ENCODE results near the gene HDAC9.

DNA sequence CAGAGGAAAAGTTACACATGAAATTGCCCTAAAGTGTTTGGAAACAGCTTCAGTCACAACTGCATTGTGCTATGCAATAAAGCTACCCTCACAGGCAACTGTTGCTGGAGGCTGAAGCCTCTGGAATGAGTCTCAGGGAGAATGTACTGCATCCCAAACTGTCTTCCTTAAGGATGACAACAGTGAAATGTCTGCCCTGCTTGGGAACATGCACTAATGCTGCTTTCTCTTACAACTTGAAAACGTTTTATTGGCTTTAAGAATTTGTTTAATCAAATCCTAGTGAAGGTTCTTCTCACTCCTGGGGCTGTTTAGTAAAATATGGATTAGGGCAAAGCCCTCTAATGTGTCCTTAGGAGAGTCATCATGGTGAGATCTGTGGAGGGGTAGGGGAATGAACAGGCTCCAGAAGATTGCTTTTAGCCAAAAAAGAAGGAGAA, 406.5 kb downstream of the HDAC9 start:
- TF ChIP-seq, protein P1, sequence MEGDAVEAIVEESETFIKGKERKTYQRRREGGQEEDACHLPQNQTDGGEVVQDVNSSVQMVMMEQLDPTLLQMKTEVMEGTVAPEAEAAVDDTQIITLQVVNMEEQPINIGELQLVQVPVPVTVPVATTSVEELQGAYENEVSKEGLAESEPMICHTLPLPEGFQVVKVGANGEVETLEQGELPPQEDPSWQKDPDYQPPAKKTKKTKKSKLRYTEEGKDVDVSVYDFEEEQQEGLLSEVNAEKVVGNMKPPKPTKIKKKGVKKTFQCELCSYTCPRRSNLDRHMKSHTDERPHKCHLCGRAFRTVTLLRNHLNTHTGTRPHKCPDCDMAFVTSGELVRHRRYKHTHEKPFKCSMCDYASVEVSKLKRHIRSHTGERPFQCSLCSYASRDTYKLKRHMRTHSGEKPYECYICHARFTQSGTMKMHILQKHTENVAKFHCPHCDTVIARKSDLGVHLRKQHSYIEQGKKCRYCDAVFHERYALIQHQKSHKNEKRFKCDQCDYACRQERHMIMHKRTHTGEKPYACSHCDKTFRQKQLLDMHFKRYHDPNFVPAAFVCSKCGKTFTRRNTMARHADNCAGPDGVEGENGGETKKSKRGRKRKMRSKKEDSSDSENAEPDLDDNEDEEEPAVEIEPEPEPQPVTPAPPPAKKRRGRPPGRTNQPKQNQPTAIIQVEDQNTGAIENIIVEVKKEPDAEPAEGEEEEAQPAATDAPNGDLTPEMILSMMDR (tag by site-specific recombination; IDR thresholded peaks at IDR 0.05): no peak
- TF ChIP-seq, protein P2, sequence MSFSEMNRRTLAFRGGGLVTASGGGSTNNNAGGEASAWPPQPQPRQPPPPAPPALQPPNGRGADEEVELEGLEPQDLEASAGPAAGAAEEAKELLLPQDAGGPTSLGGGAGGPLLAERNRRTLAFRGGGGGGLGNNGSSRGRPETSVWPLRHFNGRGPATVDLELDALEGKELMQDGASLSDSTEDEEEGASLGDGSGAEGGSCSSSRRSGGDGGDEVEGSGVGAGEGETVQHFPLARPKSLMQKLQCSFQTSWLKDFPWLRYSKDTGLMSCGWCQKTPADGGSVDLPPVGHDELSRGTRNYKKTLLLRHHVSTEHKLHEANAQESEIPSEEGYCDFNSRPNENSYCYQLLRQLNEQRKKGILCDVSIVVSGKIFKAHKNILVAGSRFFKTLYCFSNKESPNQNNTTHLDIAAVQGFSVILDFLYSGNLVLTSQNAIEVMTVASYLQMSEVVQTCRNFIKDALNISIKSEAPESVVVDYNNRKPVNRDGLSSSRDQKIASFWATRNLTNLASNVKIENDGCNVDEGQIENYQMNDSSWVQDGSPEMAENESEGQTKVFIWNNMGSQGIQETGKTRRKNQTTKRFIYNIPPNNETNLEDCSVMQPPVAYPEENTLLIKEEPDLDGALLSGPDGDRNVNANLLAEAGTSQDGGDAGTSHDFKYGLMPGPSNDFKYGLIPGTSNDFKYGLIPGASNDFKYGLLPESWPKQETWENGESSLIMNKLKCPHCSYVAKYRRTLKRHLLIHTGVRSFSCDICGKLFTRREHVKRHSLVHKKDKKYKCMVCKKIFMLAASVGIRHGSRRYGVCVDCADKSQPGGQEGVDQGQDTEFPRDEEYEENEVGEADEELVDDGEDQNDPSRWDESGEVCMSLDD (tag by site-specific recombination; IDR thresholded peaks at IDR 0.05): no peak
- TF ChIP-seq ZNF585B (tag by site-specific recombination; IDR thresholded peaks at IDR 0.05) (no peak), ZNF302 (tag by site-specific recombination; IDR thresholded peaks at IDR 0.05; ENCODE audit: low read depth) (no peak), ZNF768 (tag by site-specific recombination; IDR thresholded peaks at IDR 0.05) (no peak), ZNF274 (IDR thresholded peaks at IDR 0.05; ENCODE audit: low read length) (no peak), ZNF274 (tag by site-specific recombination; IDR thresholded peaks at IDR 0.05; ENCODE audit: borderline replicate concordance) (no peak), ZNF792 (tag by site-specific recombination; IDR thresholded peaks at IDR 0.05) (no peak), ZNF747 (tag by site-specific recombination; IDR thresholded peaks at IDR 0.05) (no peak), ZNF121 (tag by site-specific recombination; IDR thresholded peaks at IDR 0.05) (no peak)
- TF ChIP-seq, protein P3, sequence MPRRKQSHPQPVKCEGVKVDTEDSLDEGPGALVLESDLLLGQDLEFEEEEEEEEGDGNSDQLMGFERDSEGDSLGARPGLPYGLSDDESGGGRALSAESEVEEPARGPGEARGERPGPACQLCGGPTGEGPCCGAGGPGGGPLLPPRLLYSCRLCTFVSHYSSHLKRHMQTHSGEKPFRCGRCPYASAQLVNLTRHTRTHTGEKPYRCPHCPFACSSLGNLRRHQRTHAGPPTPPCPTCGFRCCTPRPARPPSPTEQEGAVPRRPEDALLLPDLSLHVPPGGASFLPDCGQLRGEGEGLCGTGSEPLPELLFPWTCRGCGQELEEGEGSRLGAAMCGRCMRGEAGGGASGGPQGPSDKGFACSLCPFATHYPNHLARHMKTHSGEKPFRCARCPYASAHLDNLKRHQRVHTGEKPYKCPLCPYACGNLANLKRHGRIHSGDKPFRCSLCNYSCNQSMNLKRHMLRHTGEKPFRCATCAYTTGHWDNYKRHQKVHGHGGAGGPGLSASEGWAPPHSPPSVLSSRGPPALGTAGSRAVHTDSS (tag by site-specific recombination; IDR thresholded peaks at IDR 0.05): no peak
- TF ChIP-seq, protein P4, sequence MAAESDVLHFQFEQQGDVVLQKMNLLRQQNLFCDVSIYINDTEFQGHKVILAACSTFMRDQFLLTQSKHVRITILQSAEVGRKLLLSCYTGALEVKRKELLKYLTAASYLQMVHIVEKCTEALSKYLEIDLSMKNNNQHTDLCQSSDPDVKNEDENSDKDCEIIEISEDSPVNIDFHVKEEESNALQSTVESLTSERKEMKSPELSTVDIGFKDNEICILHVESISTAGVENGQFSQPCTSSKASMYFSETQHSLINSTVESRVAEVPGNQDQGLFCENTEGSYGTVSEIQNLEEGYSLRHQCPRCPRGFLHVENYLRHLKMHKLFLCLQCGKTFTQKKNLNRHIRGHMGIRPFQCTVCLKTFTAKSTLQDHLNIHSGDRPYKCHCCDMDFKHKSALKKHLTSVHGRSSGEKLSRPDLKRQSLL (tag by site-specific recombination; IDR thresholded peaks at IDR 0.05): no peak
- TF ChIP-seq, protein P5, sequence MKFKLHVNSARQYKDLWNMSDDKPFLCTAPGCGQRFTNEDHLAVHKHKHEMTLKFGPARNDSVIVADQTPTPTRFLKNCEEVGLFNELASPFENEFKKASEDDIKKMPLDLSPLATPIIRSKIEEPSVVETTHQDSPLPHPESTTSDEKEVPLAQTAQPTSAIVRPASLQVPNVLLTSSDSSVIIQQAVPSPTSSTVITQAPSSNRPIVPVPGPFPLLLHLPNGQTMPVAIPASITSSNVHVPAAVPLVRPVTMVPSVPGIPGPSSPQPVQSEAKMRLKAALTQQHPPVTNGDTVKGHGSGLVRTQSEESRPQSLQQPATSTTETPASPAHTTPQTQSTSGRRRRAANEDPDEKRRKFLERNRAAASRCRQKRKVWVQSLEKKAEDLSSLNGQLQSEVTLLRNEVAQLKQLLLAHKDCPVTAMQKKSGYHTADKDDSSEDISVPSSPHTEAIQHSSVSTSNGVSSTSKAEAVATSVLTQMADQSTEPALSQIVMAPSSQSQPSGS (tag by site-specific recombination; IDR thresholded peaks at IDR 0.05; ENCODE audit: low read depth): no peak
- TF ChIP-seq, protein P6, sequence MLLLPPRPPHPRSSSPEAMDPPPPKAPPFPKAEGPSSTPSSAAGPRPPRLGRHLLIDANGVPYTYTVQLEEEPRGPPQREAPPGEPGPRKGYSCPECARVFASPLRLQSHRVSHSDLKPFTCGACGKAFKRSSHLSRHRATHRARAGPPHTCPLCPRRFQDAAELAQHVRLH (tag by site-specific recombination; IDR thresholded peaks at IDR 0.05): no peak
- TF ChIP-seq, protein P7, sequence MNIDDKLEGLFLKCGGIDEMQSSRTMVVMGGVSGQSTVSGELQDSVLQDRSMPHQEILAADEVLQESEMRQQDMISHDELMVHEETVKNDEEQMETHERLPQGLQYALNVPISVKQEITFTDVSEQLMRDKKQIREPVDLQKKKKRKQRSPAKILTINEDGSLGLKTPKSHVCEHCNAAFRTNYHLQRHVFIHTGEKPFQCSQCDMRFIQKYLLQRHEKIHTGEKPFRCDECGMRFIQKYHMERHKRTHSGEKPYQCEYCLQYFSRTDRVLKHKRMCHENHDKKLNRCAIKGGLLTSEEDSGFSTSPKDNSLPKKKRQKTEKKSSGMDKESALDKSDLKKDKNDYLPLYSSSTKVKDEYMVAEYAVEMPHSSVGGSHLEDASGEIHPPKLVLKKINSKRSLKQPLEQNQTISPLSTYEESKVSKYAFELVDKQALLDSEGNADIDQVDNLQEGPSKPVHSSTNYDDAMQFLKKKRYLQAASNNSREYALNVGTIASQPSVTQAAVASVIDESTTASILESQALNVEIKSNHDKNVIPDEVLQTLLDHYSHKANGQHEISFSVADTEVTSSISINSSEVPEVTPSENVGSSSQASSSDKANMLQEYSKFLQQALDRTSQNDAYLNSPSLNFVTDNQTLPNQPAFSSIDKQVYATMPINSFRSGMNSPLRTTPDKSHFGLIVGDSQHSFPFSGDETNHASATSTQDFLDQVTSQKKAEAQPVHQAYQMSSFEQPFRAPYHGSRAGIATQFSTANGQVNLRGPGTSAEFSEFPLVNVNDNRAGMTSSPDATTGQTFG (tag by site-specific recombination; IDR thresholded peaks at IDR 0.05; ENCODE audit: borderline replicate concordance): no peak
